Loucy (cell line): ENCODE results near the gene CYFIP1.

ENCODE experiments used
- H2AFZ ChIP-seq: fragments of 200-600 bp; sonication (generic); 2 replicates; pipeline ENCODE4 v1.6.0; 2016; ENCODE audit warnings: antibody characterized with exemption, mild to moderate bottlenecking, low read length, moderate library complexity
- H3F3A ChIP-seq: fragments of 200-600 bp; 2 replicates; pipeline ENCODE4 v1.6.0; 2016; ENCODE audit warnings: antibody characterized with exemption, low read depth, mild to moderate bottlenecking
- H3K27me3 ChIP-seq: fragments of 200-600 bp; sonication (generic); 2 replicates; pipeline ENCODE4 v1.6.1; 2014; ENCODE audit warnings: low read length, mild to moderate bottlenecking; ENCODE audit not compliant: insufficient read depth, poor library complexity, severe bottlenecking
- H3K36me3 ChIP-seq: fragments of 200-600 bp; sonication (generic); 2 replicates; pipeline ENCODE4 v1.6.1; 2016; ENCODE audit warnings: low read length; ENCODE audit not compliant: insufficient read depth
- H3K4me1 ChIP-seq: fragments of 200-600 bp; sonication (generic); 2 replicates; pipeline ENCODE4 v1.5.1; 2014; ENCODE audit warnings: low read length, mild to moderate bottlenecking; ENCODE audit not compliant: insufficient read depth, poor library complexity, severe bottlenecking
- H3K4me2 ChIP-seq: fragments of 200-600 bp; sonication (generic); 2 replicates; pipeline ENCODE4 v1.6.0; 2014; ENCODE audit warnings: antibody characterized with exemption, low read length, low read depth, mild to moderate bottlenecking; ENCODE audit not compliant: poor library complexity, severe bottlenecking
- H3K4me3 ChIP-seq: fragments of 200-600 bp; sonication (generic); 2 replicates; pipeline ENCODE4 v1.5.1; 2014; ENCODE audit warnings: low read length, mild to moderate bottlenecking, mixed read lengths; ENCODE audit not compliant: poor library complexity, severe bottlenecking
- H3K79me2 ChIP-seq: fragments of 200-600 bp; sonication (generic); 2 replicates; pipeline ENCODE4 v1.6.1; 2014; ENCODE audit warnings: low read length; ENCODE audit not compliant: insufficient read depth
- H3K9ac ChIP-seq: fragments of 200-600 bp; sonication (generic); 2 replicates; pipeline ENCODE4 v1.6.0; 2014; ENCODE audit warnings: mild to moderate bottlenecking, low read depth, low read length, moderate library complexity; ENCODE audit not compliant: poor library complexity, severe bottlenecking
- H3K9me2 ChIP-seq: fragments of 200-600 bp; sonication (generic); replicated peaks from 2 replicates; pipeline ENCODE4 v1.6.1; 2016; ENCODE audit warnings: low read depth, low read length, mixed read lengths
- H3K9me3 ChIP-seq: fragments of 200-600 bp; sonication (generic); 2 replicates; pipeline ENCODE4 v1.6.1; 2014; ENCODE audit warnings: mild to moderate bottlenecking, antibody characterized with exemption, low read length, low read depth; ENCODE audit not compliant: insufficient read depth
- H4K20me1 ChIP-seq: fragments of 200-600 bp; sonication (generic); 2 replicates; pipeline ENCODE4 v1.6.0; 2014; ENCODE audit warnings: antibody characterized with exemption, low read length, mild to moderate bottlenecking; ENCODE audit not compliant: insufficient read depth, poor library complexity, severe bottlenecking
- CTCF ChIP-seq: fragments of 200-600 bp; sonication (generic); conservative IDR thresholded peaks from 2 replicates; pipeline ENCODE4 v1.5.1; 2014; ENCODE audit warnings: mild to moderate bottlenecking, antibody characterized with exemption, low read length
- EZH2phosphoT487 ChIP-seq: fragments of 200-600 bp; IDR thresholded peaks from 2 replicates; pipeline ENCODE4 v1.6.1; 2018; ENCODE audit warnings: antibody characterized with exemption, mild to moderate bottlenecking, moderate library complexity, borderline replicate concordance

Gene CYFIP1

GRCh38 chr15:22850055-22850454 is 130.1 kb downstream of the CYFIP1 start:
- peaks cover 9% of the 10 kb centered on the region for H3K4me1 ChIP-seq
- H3K9me3 ChIP-seq = no peaks in the 10 kb centered on the region
- H3K36me3 ChIP-seq = peaks cover 40% of the 10 kb centered on the region; the same call in 1 of the 2 replicates
- peaks cover 46% of the 10 kb centered on the region for H3K79me2 ChIP-seq
- no peaks in the 10 kb centered on the region for H3K27me3 ChIP-seq
- H3K9me2 ChIP-seq = no peaks in the 10 kb centered on the region
- no peak overlapping the region for H3K9ac ChIP-seq
- no peak overlapping the region for H3K4me2 ChIP-seq
- no peak overlapping the region for H3K4me3 ChIP-seq
- peaks cover 21% of the 10 kb centered on the region for H4K20me1 ChIP-seq
- H2AFZ ChIP-seq = no peak overlapping the region
- H3F3A ChIP-seq = no peaks in the 10 kb centered on the region
- TF ChIP-seq EZH2phosphoT487 (no peak), CTCF (no peak)

DNA sequence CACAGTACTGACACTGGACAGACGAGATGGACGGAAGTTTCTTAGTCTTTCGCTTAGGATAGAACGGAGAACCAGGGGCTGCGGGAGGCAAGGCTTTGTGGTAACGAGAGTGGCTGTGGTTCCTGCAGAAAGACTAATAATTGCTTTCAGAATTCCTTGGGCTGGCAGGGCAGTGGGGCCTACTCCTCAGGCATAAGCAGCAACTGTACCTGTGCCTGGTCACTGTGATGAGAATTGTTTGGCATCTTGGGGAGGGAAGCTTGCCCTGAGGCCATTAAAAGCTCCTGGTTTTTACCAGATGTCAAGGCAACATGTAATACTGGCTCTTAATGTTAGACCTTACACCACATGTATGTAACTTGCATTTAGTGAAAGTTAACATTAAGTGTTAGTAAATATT is 134.1 kb downstream of the CYFIP1 start:
- TF ChIP-seq CTCF (no peak), EZH2phosphoT487 (no peak)
- H3K4me1 ChIP-seq = peaks cover 20% of the 10 kb centered on the region
- no peaks in the 10 kb centered on the region for H3K27me3 ChIP-seq
- no peak overlapping the region for H3K4me3 ChIP-seq
- H3K9me3 ChIP-seq = no peaks in the 10 kb centered on the region
- no peaks in the 10 kb centered on the region for H3K9me2 ChIP-seq
- H4K20me1 ChIP-seq = peaks cover 33% of the 10 kb centered on the region
- peaks cover 15% of the 10 kb centered on the region; the same call in 1 of the 2 replicates for H3K36me3 ChIP-seq
- H2AFZ ChIP-seq = no peak overlapping the region
- no peaks in the 10 kb centered on the region for H3F3A ChIP-seq
- no peak overlapping the region for H3K4me2 ChIP-seq
- H3K9ac ChIP-seq = no peak overlapping the region
- peaks cover 84% of the 10 kb centered on the region for H3K79me2 ChIP-seq

- Histone ChIP-seq H3K4me1 (peaks cover 24% of the 10 kb centered on the region), H3K9me3 (no peaks in the 10 kb centered on the region), H4K20me1 (peaks cover 40% of the 10 kb centered on the region), H3K4me2 (peak overlapping the region; percentile 20), H3K79me2 (peaks cover 87% of the 10 kb centered on the region), H3F3A (no peaks in the 10 kb centered on the region), H3K9me2 (no peaks in the 10 kb centered on the region), H3K27me3 (no peaks in the 10 kb centered on the region), H3K36me3 (peaks cover 15% of the 10 kb centered on the region; the same call in 1 of the 2 replicates), H3K9ac (no peak overlapping the region), H2AFZ (no peak overlapping the region), H3K4me3 (no peak overlapping the region)
- no peak for TF ChIP-seq EZH2phosphoT487
- TF ChIP-seq CTCF = no peak
These were observed 134.8 kb downstream of the CYFIP1 start for GRCh38 chr15:22845289-22845900.
